Activated T-helper 2 cell treated with anti-CD3 and anti-CD28 coated beads, Interferon-gamma antibody, Interleukin-2, Interleukin-4, amounts not matched to agents 10 μg/mL and 5 μg/mL and 100 μg/mL, durations not matched to agents 14 hours and 24 hours and 36 hours (primary cell): ENCODE data around the gene CMTM6. TPM values are rescaled to one million over a fixed set of nuclear protein-coding genes. Genes with fewer than 3 reads are reported as not detected.
"Not testable (repeated sequence)": the region's sequence is repeated elsewhere in the genome, so short reads cannot be mapped to it uniquely, and the experiment has no call there.

Experiments used
- DNase-seq: peaks from one replicate; pipeline ENCODE4 v3.0.0; 2021; ENCODE audit warnings: low spot score
- H3K27ac Mint-ChIP-seq: one replicate; pipeline ENCODE4 v1.8.0; 2021; ENCODE audit warnings: mixed read lengths
- H3K27me3 Mint-ChIP-seq: one replicate; pipeline ENCODE4 v1.8.0; 2021; ENCODE audit warnings: low read depth, mixed read lengths
- H3K36me3 Mint-ChIP-seq: one replicate; pipeline ENCODE4 v1.8.0; 2021; ENCODE audit warnings: low read depth, mixed read lengths
- H3K4me1 Mint-ChIP-seq: one replicate; pipeline ENCODE4 v1.8.0; 2021; ENCODE audit warnings: low read depth, mixed read lengths
- H3K4me3 Mint-ChIP-seq: one replicate; pipeline ENCODE4 v1.8.0; 2021; ENCODE audit warnings: low read depth, mild to moderate bottlenecking, moderate library complexity, mixed read lengths
- H3K9me3 Mint-ChIP-seq: one replicate; pipeline ENCODE4 v1.8.0; 2021; ENCODE audit warnings: mixed read lengths
- intact Hi-C: fragments of 100-400 bp; cut with micrococcal nuclease; formaldehyde crosslinking; loops from one replicate; pipeline ENCODE4 v1.15.1; 2023
- total RNA-seq: library from RNA; stranded (reverse); gene quantifications from 2 replicates; pipeline ENCODE4 v1.2.3, GENCODE V29; 2022

Gene CMTM6
- total RNA-seq, 1 donor from 2014 or later: 107 TPM

DNA sequence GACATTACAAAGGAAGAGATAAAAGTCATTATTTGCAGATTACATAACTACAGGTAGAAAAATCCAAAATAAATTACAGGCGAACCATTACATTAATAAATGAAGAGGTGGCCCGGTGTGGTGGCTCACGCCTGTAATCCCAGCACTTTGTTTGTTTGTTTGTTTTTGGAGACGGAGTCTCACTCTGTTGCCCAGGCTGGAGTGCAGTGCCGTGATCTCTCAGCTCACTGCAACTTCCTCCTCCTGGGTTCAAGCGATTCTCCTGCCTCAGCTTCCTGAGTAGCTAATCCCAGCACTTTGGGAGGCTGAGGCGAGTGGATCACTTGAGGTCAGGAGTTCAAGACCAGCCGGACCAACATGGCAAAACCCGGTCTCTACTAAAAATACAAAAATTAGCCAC is 14.1 kb upstream of the CMTM6 start:
- H3K4me3 Mint-ChIP-seq, H3K9me3 Mint-ChIP-seq, H3K4me1 Mint-ChIP-seq, DNase-seq, H3K27ac Mint-ChIP-seq, intact Hi-C loops, H3K27me3 Mint-ChIP-seq, H3K36me3 Mint-ChIP-seq: not testable (repeated sequence)

DNA sequence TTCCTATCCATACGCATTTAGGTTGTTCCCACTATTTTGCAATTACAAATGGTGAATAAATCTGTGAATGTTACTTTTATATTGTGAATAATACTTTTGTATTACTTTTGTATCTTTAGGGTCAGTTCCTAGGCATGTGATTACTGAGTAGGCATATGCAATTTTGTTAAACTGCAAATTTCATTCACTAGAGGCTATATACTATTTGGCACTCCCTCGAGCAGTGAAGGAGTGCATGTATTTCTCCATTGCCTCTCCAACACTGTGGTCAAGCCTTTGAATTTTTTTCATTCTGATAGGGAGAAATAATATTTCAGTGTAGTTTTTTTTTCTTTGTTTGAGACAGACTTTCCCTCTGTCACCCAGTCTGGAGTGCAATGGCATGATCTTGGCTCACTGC is 8.4 kb upstream of the CMTM6 start:
- intact Hi-C loops: loop anchor here (2.0 kb wide), 2 partner anchors 78 to 270 kb away; no protein-coding TSS in a partner anchor

DNA sequence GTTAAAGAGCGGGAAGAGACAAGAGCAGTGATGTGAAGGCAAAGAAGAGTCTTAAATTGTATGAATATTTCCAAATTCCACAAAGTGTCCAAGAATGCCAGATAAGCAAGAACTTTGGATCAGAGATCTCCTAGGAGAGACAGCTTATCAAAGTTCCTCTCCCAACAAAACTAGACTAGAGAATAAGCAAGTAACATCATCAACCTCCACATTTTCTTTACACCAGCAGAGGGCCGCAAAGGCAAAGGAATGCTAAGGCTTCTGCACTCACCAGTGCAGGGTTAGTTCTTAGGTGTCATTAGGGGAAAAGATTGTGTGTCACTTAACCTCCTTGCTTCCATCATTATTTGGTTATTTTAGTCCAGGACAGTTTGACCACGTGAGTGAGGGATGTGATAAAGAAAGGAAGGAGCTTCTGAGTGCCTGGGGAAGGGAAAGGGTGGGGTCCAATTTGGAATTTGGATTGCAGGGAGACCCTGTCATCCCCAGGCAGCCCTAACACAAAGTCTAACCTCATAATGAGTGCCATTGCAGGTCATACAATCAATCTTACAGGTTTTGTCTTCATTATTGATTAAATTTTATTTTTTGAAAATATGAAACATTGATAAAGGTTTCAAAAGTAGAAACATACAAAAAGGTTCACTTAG is 7.5 kb upstream of the CMTM6 start:
- no peaks in the 10 kb centered on the region for H3K36me3 Mint-ChIP-seq
- intact Hi-C loops: loop anchor here (1.0 to 2.0 kb wide), 3 partner anchors 79 to 271 kb away; no protein-coding TSS in a partner anchor
- DNase-seq: peak; percentile 51

More for the DNA sequence above, 8.4 kb upstream of the CMTM6 start:
- H3K9me3 Mint-ChIP-seq: no peaks in the 10 kb centered on the region
- H3K4me3 Mint-ChIP-seq: no peak overlapping the region
- no peak for DNase-seq
- no peaks in the 10 kb centered on the region for H3K4me1 Mint-ChIP-seq
- no peak overlapping the region for H3K27ac Mint-ChIP-seq
- H3K36me3 Mint-ChIP-seq: no peaks in the 10 kb centered on the region
- peaks cover 3% of the 10 kb centered on the region for H3K27me3 Mint-ChIP-seq

DNA sequence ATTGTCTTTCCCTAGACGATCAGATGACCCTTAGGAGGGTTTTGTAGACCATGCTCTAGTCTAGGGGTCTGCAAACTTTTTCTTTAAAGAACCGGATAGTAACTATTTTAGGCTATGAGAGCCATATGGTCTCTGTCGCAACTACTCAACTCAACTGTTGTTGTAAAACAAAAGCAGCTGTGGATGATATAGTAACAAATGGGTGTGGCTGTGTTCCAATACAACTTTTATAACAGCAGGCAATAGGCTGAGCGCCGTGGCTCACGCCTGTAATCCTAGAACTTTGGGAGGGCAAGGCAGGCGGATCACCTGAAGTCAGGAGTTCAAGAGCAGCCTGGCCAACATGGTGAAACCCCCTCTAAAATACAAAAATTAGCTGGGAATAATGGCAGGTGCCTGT is 6.1 kb upstream of the CMTM6 start:
- no peak overlapping the region for H3K27ac Mint-ChIP-seq
- intact Hi-C loops: loop anchor here (10.0 kb wide), 1 partner anchor 586 kb away; the partner anchor contains the start of genes GLB1 and TMPPE
- peaks cover 4% of the 10 kb centered on the region for H3K27me3 Mint-ChIP-seq
- H3K4me1 Mint-ChIP-seq: no peaks in the 10 kb centered on the region
- no peaks in the 10 kb centered on the region for H3K9me3 Mint-ChIP-seq
- no peak for DNase-seq
- H3K4me3 Mint-ChIP-seq: no peak overlapping the region
- no peaks in the 10 kb centered on the region for H3K36me3 Mint-ChIP-seq

More for the DNA sequence above, 7.5 kb upstream of the CMTM6 start:
- Mint-ChIP-seq H3K4me1 (no peaks in the 10 kb centered on the region), H3K4me3 (no peak overlapping the region), H3K9me3 (no peaks in the 10 kb centered on the region), H3K27ac (no peak overlapping the region), H3K27me3 (peaks cover 4% of the 10 kb centered on the region)

DNA sequence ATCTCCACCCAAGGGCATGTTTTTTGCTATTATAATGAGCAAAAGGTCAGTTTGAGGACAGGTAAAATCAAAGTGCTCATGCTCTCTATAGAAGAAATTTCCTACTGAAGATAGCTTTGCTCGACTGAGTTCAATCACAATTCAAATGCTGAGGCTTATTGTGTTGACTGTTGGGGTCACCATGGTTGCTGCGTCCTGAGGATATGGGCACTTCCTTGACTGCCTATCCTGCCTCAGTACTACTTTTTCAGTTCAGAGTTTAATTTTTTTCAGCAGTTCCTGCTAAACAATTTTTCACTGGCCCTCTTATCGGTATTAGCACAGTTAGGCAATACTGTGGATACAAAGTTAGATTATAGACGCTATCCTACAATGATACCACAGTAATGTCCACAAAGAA is 3.8 kb upstream of the CMTM6 start:
- H3K4me3 Mint-ChIP-seq: no peak overlapping the region
- H3K27ac Mint-ChIP-seq: no peak overlapping the region
- peaks cover 4% of the 10 kb centered on the region for H3K4me1 Mint-ChIP-seq
- H3K27me3 Mint-ChIP-seq: peaks cover 4% of the 10 kb centered on the region
- intact Hi-C loops: loop anchor here (10.0 kb wide), 1 partner anchor 588 kb away; the partner anchor contains the start of genes GLB1 and TMPPE
- no peak for DNase-seq
- no peaks in the 10 kb centered on the region for H3K9me3 Mint-ChIP-seq
- H3K36me3 Mint-ChIP-seq: peaks cover 1% of the 10 kb centered on the region

DNA sequence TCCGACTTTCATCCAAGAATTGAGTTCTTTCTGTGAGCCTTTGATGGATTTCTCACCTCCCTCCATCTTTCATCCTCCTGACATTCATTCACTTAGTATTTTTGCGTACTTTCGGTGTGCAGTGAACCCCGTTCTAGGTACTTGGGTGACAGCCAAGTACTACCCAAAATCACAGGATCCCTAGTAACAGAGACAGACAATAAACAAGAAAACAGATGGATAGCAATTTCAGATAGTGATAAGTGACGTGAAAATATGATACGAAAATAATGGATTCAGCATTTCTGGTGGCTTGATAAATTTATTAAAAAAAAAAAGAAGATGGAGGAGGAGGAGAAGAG is 264 bp upstream of the CMTM6 start:
- Mint-ChIP-seq H3K4me1 (peaks cover 31% of the 10 kb centered on the region), H3K4me3 (peak overlapping the region; percentile 94), H3K9me3 (no peaks in the 10 kb centered on the region), H3K27me3 (peaks cover 4% of the 10 kb centered on the region), H3K36me3 (peaks cover 24% of the 10 kb centered on the region), H3K27ac (peak overlapping the region; percentile 80)
- intact Hi-C loops: loop anchor here (1.0 to 10.0 kb wide), 2 partner anchors 67 to 592 kb away; partner anchors contain the start of genes DYNC1LI1, GLB1 and TMPPE
- DNase-seq: no peak

DNA sequence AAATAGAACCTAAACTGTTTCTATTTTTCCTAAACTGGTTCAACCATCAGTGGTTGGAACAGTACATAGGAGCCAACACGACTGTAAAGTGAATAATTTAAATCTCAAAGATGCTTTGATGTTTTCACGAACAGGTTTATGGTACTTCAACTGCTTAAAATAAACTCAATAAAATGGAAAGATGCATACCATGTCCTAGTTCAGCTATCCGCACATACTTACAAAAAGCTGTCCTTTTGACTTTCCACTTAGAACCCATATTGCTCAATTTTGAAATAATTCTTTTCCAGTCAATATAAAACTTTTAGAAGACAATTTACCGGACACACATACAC is 902 bp downstream of the CMTM6 start:
- no peak for DNase-seq
- intact Hi-C loops: loop anchor here (1.0 to 10.0 kb wide), 2 partner anchors 69 to 593 kb away; partner anchors contain the start of genes DYNC1LI1, GLB1 and TMPPE
- Mint-ChIP-seq H3K27ac (peak overlapping the region; percentile 85), H3K36me3 (peaks cover 26% of the 10 kb centered on the region), H3K27me3 (peaks cover 3% of the 10 kb centered on the region), H3K4me3 (peak overlapping the region; percentile 94), H3K9me3 (peaks cover 2% of the 10 kb centered on the region), H3K4me1 (peaks cover 32% of the 10 kb centered on the region)

DNA sequence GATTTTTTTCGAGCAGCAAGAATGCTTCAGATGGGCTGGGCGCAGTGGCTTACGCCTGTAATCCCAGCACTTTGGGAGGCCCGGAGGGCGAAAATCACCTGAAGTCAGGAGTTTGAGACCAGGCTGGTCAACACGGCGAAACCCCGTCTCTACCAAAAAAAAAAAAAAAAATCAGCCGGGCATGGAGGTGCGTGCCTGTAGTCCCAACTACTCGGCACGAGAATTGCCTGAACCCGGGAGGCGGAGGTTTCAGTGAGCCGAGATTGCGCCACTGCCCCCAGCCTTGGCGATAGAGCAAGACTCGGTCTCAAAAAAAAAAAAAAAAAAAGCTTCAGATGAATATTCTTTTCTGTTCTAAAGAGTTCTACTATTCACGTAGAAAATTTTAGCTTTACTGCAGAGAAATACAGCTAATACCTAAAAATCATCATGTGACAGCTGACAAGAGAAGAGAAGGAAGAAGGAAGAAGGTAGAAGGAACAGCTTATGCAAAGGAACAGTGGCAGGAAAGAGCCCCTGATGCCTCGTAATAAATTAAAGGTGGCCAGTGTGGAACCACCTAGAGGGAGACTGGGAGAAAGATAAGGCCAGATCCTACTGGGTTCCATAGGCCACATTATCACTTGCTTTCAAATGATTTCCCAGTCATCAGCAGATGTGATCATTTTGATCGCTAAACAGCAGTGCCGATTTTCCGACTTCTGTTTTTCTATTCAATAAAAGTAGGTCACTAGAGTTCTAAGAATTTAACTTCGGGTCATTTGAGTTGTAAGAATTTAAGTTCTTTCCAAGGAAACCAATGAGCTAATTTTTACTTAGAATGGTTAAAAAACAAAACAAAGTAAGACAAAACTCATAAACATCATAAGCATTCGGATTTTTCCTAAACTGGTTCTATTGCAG is 1.5 kb downstream of the CMTM6 start:
- Mint-ChIP-seq H3K4me3 (peak overlapping the region; percentile 94), H3K4me1 (peaks cover 37% of the 10 kb centered on the region), H3K27me3 (peaks cover 2% of the 10 kb centered on the region), H3K9me3 (peaks cover 4% of the 10 kb centered on the region), H3K36me3 (peaks cover 32% of the 10 kb centered on the region), H3K27ac (peak overlapping the region; percentile 45)
- intact Hi-C loops: loop anchor here (10.0 kb wide), 1 partner anchor 594 kb away; the partner anchor contains the start of genes GLB1 and TMPPE
- DNase-seq: no peak

DNA sequence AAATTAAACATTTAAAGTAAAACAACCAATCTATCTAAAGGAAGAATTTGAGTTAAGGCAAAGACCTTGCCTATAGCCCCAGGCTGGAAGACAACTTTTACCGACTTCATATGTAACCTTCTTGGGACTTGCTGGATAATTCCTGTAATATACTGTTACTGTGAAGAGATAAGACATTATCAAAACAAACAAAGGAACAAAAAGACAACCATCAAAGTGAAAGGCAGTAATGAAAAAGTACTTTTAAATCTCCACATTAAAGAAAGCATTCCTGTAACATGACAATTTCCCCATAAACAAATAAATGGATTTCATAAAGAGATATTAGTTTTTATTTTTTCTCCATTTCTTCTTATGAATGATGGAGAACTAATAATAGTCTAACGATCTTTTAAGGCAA is 2.4 kb downstream of the CMTM6 start:
- no peak for DNase-seq
- Mint-ChIP-seq H3K9me3 (peaks cover 4% of the 10 kb centered on the region), H3K27me3 (no peaks in the 10 kb centered on the region), H3K36me3 (peaks cover 39% of the 10 kb centered on the region), H3K27ac (no peak overlapping the region), H3K4me1 (peaks cover 42% of the 10 kb centered on the region), H3K4me3 (peak overlapping the region; percentile 49)
- intact Hi-C loops: loop anchor here (10.0 kb wide), 1 partner anchor 595 kb away; the partner anchor contains the start of genes GLB1 and TMPPE

DNA sequence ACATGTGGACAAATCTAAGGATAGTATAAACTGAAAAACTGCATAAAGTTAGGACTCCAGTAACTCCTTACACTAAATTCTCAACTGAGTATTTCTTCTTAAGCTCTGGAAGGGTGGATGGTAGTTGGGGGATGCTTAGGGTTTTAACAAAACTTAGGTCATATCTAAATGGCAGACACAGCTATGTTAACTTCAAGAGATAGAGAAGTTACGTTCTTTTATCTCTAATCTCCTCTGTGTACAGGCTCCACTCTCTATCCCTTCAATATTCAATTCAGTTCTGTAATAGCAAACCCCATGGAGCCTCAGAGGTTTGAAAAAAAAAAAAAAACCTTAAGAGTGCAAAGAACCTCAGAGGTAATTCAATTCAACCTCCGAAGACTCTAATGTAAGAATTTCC is 3.1 kb downstream of the CMTM6 start:
- peaks cover 39% of the 10 kb centered on the region for H3K36me3 Mint-ChIP-seq
- H3K4me1 Mint-ChIP-seq: peaks cover 42% of the 10 kb centered on the region
- no peaks in the 10 kb centered on the region for H3K27me3 Mint-ChIP-seq

DNA sequence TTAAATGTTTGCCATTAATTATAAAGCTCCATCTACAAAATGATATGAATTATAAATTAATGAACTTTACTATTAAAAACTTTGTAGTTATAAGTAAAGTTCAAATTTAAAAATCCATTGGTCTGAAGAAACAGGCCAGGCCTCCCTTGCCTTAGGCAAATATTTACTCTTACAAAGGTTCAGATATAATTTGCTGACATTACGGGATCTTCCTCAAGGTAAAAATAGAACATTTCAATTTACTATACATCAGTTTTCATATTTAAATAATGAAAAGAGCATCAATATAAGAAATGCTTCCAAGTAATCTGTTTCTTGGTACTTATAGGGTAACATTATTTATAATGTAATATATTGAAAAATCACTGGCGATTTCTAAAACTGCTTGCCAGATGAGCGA is 3.7 kb downstream of the CMTM6 start:
- peaks cover 4% of the 10 kb centered on the region for H3K9me3 Mint-ChIP-seq
- peaks cover 39% of the 10 kb centered on the region for H3K36me3 Mint-ChIP-seq
- no peak for DNase-seq
- no peak overlapping the region for H3K4me3 Mint-ChIP-seq
- no peaks in the 10 kb centered on the region for H3K27me3 Mint-ChIP-seq
- intact Hi-C loops: no loop called here
- no peak overlapping the region for H3K27ac Mint-ChIP-seq
- H3K4me1 Mint-ChIP-seq: peaks cover 42% of the 10 kb centered on the region

More for the DNA sequence above, 3.1 kb downstream of the CMTM6 start:
- H3K9me3 Mint-ChIP-seq: peaks cover 4% of the 10 kb centered on the region
- no peak overlapping the region for H3K27ac Mint-ChIP-seq
- intact Hi-C loops: no loop called here
- no peak for DNase-seq
- H3K4me3 Mint-ChIP-seq: no peak overlapping the region

DNA sequence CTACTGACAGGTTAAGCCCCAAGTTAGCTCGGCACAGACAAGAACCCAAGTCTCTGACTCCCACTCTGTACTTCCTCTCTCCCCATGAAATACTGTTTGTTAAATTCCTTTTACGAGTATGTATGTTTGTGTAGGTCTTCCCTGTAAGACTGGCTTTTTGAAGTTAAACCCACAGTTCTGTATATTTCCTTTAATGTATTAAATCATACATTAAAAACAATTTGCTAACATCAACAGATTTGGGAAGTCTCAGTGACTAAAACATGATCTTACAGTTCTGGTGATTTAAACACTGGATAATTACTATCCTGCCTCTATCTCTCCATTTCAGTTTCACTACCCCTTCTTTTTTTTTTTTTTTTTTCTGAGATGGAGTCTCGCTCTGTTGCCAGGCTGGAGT is 4.4 kb downstream of the CMTM6 start:
- no peak overlapping the region for H3K4me3 Mint-ChIP-seq
- peaks cover 4% of the 10 kb centered on the region for H3K9me3 Mint-ChIP-seq

More for the DNA sequence above, 4.4 kb downstream of the CMTM6 start:
- peaks cover 39% of the 10 kb centered on the region for H3K36me3 Mint-ChIP-seq
- H3K27ac Mint-ChIP-seq: peak overlapping the region; percentile 39
- no peak for DNase-seq
- no peaks in the 10 kb centered on the region for H3K27me3 Mint-ChIP-seq
- peaks cover 42% of the 10 kb centered on the region for H3K4me1 Mint-ChIP-seq
- intact Hi-C loops: no loop called here
